GM12892 (cell line): ENCODE data around the gene FBP2.

Experiments used
- POLR2A ChIP-seq: IDR thresholded peaks from 2 replicates; pipeline ENCODE4 v1.6.1; 2011; ENCODE audit warnings: low read depth, low read length, control low read depth
- POLR2AphosphoS5 ChIP-seq: IDR thresholded peaks from 2 replicates; pipeline ENCODE4 v1.6.1; 2011; ENCODE audit warnings: low read depth, low read length, control low read depth

- no peak for TF ChIP-seq POLR2A
- TF ChIP-seq POLR2AphosphoS5: no peak
These were observed 67.4 kb downstream of the FBP2 start for GRCh38 chr9:94526271-94526670.
